GM12878 (cell line): ENCODE results near the gene ING4. TPM values are rescaled to one million over a fixed set of nuclear protein-coding genes. Genes with fewer than 3 reads are reported as not detected.

Experiments
- ATAC-seq: fragments of 200-7000 bp; cut with Tn5 transposase; 3 replicates; pipeline ENCODE4 v1.9.1; 2020; ENCODE audit warnings: mild to moderate bottlenecking, moderate library complexity
- BruUV-seq: library from RNA; stranded (reverse); fragments of 400-500 nt; replicated peaks from 2 replicates; lab custom pipeline; 2021; lab: Mats Ljungman, UMichigan
- CTCF ChIA-PET: fragments of 300-600 bp; sonication (Branson Sonifier 250); formaldehyde crosslinking; extraction: SDS; loops from one replicate; lab custom pipeline; 2021; ENCODE audit warnings: inconsistent platforms; lab: Yijun Ruan, JAX
- POLR2A ChIA-PET: fragments of 350-600 bp; formaldehyde crosslinking; extraction: SDS; loops from one replicate; lab custom pipeline; 2021; ENCODE audit warnings: inconsistent platforms; lab: Charles Lee
- RAD21 ChIA-PET: fragments of 300-600 bp; sonication (Branson Sonifier 250); formaldehyde crosslinking; loops from one replicate; lab custom pipeline; 2023; ENCODE audit warnings: antibody characterized with exemption; ENCODE audit not compliant: unreplicated experiment; lab: Charles Lee
- SMC1A ChIA-PET: fragments of 300-600 bp; sonication (Branson Sonifier 250); formaldehyde crosslinking; loops from one replicate; lab custom pipeline; 2023; ENCODE audit not compliant: unreplicated experiment, uncharacterized antibody; lab: Charles Lee
- DNase-seq: peaks from one replicate; pipeline ENCODE4 v3.0.0-alpha.2; 2011; ENCODE audit warnings: low read depth, low spot score
- FAIRE-seq: peaks from 3 replicates; lab custom pipeline; 2011; peaks lifted over from hg19 to GRCh38; lab: Jason Lieb, UNC
- H2AFZ ChIP-seq: 2 replicates; pipeline ENCODE4 v1.6.0; 2011; ENCODE audit warnings: low read depth, low read length, control low read depth; ENCODE audit not compliant: control insufficient read depth
- H3K27ac ChIP-seq: 2 replicates; pipeline ENCODE4 v1.5.1; 2011; ENCODE audit warnings: control low read depth; ENCODE audit not compliant: control insufficient read depth, insufficient read depth
- H3K27me3 ChIP-seq, 2 experiments: replicated peaks in 1 of 2; 2 replicates each; pipeline versions ENCODE4 v1.6.0 to v1.6.1; 2011; ENCODE audit warnings: low read length in 1 of 2; ENCODE audit not compliant: control insufficient read depth in 2 of 2, insufficient read depth in 2 of 2
- H3K36me3 ChIP-seq, 2 experiments: 2 replicates each; pipeline ENCODE4 v1.5.1; 2011; ENCODE audit warnings: low read length in 1 of 2; ENCODE audit not compliant: control insufficient read depth in 2 of 2, insufficient read depth in 2 of 2
- H3K4me1 ChIP-seq: 2 replicates; pipeline ENCODE4 v1.6.1; 2011; ENCODE audit warnings: mild to moderate bottlenecking, low read length, moderate library complexity, mixed read lengths; ENCODE audit not compliant: control insufficient read depth, insufficient read depth
- H3K4me2 ChIP-seq: 2 replicates; pipeline ENCODE4 v1.6.0; 2011; ENCODE audit warnings: control low read depth; ENCODE audit not compliant: control insufficient read depth, insufficient read depth
- H3K4me3 ChIP-seq: fragments of 200-600 bp; sonication (generic); 2 replicates; pipeline ENCODE4 v1.5.1; 2016
- H3K79me2 ChIP-seq: 2 replicates; pipeline ENCODE4 v1.6.0; 2011; ENCODE audit warnings: low read length; ENCODE audit not compliant: control insufficient read depth, insufficient read depth
- H3K9ac ChIP-seq: 2 replicates; pipeline ENCODE4 v1.8.0; 2011; ENCODE audit warnings: low read length, control low read depth, mixed read lengths; ENCODE audit not compliant: control insufficient read depth, insufficient read depth
- H3K9me3 ChIP-seq: replicated peaks from 3 replicates; pipeline ENCODE4 v1.5.1; 2011; ENCODE audit warnings: mild to moderate bottlenecking, low read length; ENCODE audit not compliant: control insufficient read depth, insufficient read depth
- H4K20me1 ChIP-seq: 2 replicates; pipeline ENCODE4 v1.6.0; 2011; ENCODE audit not compliant: control insufficient read depth, insufficient read depth
- CHD1 ChIP-seq: IDR thresholded peaks from 2 replicates; pipeline ENCODE4 v1.6.1; 2012; ENCODE audit warnings: low read depth, low read length, improper control_type of control experiment
- EP300 ChIP-seq, 2 experiments: fragments of 150-350 bp in 1 of 2; IDR thresholded peaks; 2 replicates each; pipeline ENCODE4 v1.6.1; 2011 to 2012; ENCODE audit warnings: low read depth in 2 of 2, low read length in 2 of 2, borderline replicate concordance in 1 of 2, improper control_type of control experiment in 1 of 2, inconsistent platforms in 1 of 2; ENCODE audit not compliant: control insufficient read depth in 1 of 2
- HDAC6 ChIP-seq: fragments of 200-600 bp; sonication (generic); IDR thresholded peaks from one replicate; pipeline ENCODE4 v1.8.0; 2017; ENCODE audit warnings: antibody characterized with exemption; ENCODE audit not compliant: unreplicated experiment
- NFYB ChIP-seq: IDR thresholded peaks from 2 replicates; pipeline ENCODE4 v1.6.1; 2011; ENCODE audit warnings: low read depth, mild to moderate bottlenecking, low read length, improper control_type of control experiment, moderate library complexity; ENCODE audit not compliant: insufficient read depth
- NRF1 ChIP-seq: conservative IDR thresholded peaks from 2 replicates; pipeline ENCODE4 v1.6.1; 2011; ENCODE audit warnings: mild to moderate bottlenecking, low read depth, low read length, improper control_type of control experiment
- RFX5 ChIP-seq: IDR thresholded peaks from 2 replicates; pipeline ENCODE4 v1.6.1; 2011; ENCODE audit warnings: low read depth, low read length, improper control_type of control experiment
- SKIL ChIP-seq: fragments of 450-650 bp; IDR thresholded peaks from 2 replicates; pipeline ENCODE4 v1.6.1; 2017; ENCODE audit warnings: mild to moderate bottlenecking, low read depth, inconsistent platforms; ENCODE audit not compliant: poor library complexity, severe bottlenecking
- SMAD5 ChIP-seq: IDR thresholded peaks from 2 replicates; pipeline ENCODE4 v1.6.1; 2016; ENCODE audit warnings: antibody characterized with exemption, low read depth
- WGBS: methylation state at CpG from one replicate; pipeline ENCODE4 v1.1.6; 2016; ENCODE audit warnings: low lambda C conversion rate; ENCODE audit not compliant: insufficient replicate concordance, insufficient coverage; ENCODE audit errors: missing lambda C conversion rate; 5-methylcytosine and 5-hydroxymethylcytosine counted together
- in situ Hi-C: fragments of 300-500 bp; cut with MboI; formaldehyde crosslinking; loops from 9 replicates; pipeline ENCODE4 v1.14.3; 2018; ENCODE audit warnings: mixed read lengths
- intact Hi-C: fragments of 100-400 bp; cut with micrococcal nuclease; formaldehyde crosslinking; loops from one replicate; pipeline ENCODE4 v1.14.2; 2022; ENCODE audit not compliant: unreplicated experiment
- polyA plus RNA-seq, 11 experiments: library from polyadenylated mRNA; depleted of rRNA in 4 of 11; unstranded in 6 of 11; stranded (reverse) in 5 of 11; fragments of >200 nt; fragmentation: Nextera tagmentation in 4 of 11; fragmentation: Illumina TruSeq in 1 of 11; extraction: Ambion mirVana in 4 of 11; extraction: Trizol in 1 of 11; gene quantifications; 1 replicate in 1 of 11; 2 replicates in 10 of 11; pipeline versions ENCODE4 v1.2.1 to v1.2.3, GENCODE V29; 2011 to 2016; ENCODE audit warnings: inconsistent platforms in 2 of 11, missing spikeins in 2 of 11, low read depth in 1 of 11
- total RNA-seq, 4 experiments: library from RNA; depleted of rRNA in 3 of 4; stranded (reverse); fragments of >200 nt in 3 of 4; fragmentation: Illumina TruSeq in 1 of 4; extraction: Trizol in 1 of 4; gene quantifications; 2 replicates each; pipeline versions ENCODE4 v1.2.1 to v1.2.3, GENCODE V29; 2013 to 2021
- TF ChIP-seq, protein P1 (sequence below): fragments of 450-650 bp; formaldehyde crosslinking; IDR thresholded peaks from 2 replicates; pipeline ENCODE4 v1.5.0; 2022; ENCODE audit warnings: mild to moderate bottlenecking, missing genetic modification characterization
- TF ChIP-seq, protein P2 (sequence below): fragments of 450-650 bp; IDR thresholded peaks from 2 replicates; pipeline ENCODE4 v1.6.1; 2017; ENCODE audit warnings: mild to moderate bottlenecking, moderate library complexity

Gene ING4
- total and polyA plus RNA-seq, 10 of the 15 experiments (the other 5 are each of a cell fraction or from before 2014, with no cell fraction given) = 7.2 to 53.9 (median 21.8) TPM

GRCh38 chr12:6685814-6686213, 22.9 kb upstream of the ING4 start:
- no peak for FAIRE-seq
- no TSS peak for BruUV-seq
- Histone ChIP-seq H3K9ac (no peak overlapping the region), H3K9me3 (no peaks in the 10 kb centered on the region), H3K4me1 (peaks cover 10% of the 10 kb centered on the region; the same call in 1 of the 2 replicates), H3K4me2 (no peak overlapping the region; the same call in 1 of the 2 replicates), H3K79me2 (peaks cover 84% of the 10 kb centered on the region), H3K27me3 (no peaks in the 10 kb centered on the region), H4K20me1 (0 out of 2 replicates have a peak, but pooled peaks cover 6% of the 10 kb centered on the region), H3K36me3 (0 out of 4 replicates have a peak, but pooled peaks cover 0 to 5% of the 10 kb centered on the region in 2 experiments), H3K4me3 (peak overlapping the region; percentile 80; the same call in 1 of the 2 replicates), H3K27ac (no peak overlapping the region), H2AFZ (no peak overlapping the region)
- ChIA-PET CTCF (interaction anchor here (0.5 to 4.3 kb wide), 10 partner anchors 9 to 365 kb away, joined by 3 to 24 read pairs (median 6); no protein-coding TSS in a partner anchor), POLR2A (no interaction called here), SMC1A (interaction anchor here (0.6 to 2.2 kb wide), 6 partner anchors 19 to 71 kb away, joined by 3 to 13 read pairs (median 3); no protein-coding TSS in a partner anchor), RAD21 (interaction anchor here (0.7 to 1.8 kb wide), 3 partner anchors 30 to 166 kb away, joined by 3 to 5 read pairs (median 3); partner anchors contain the start of genes COPS7A and USP5)
- intact Hi-C loops = loop anchor here (5.0 kb wide), 2 partner anchors 119 to 166 kb away; partner anchors contain the start of genes CDCA3, NOP2 and USP5
- no peak for DNase-seq
- no peak for ATAC-seq
- WGBS = 66% methylated on average over 3 of the region's 3 CpGs
- TF ChIP-seq RFX5 = no peak
- TF ChIP-seq, protein P1, sequence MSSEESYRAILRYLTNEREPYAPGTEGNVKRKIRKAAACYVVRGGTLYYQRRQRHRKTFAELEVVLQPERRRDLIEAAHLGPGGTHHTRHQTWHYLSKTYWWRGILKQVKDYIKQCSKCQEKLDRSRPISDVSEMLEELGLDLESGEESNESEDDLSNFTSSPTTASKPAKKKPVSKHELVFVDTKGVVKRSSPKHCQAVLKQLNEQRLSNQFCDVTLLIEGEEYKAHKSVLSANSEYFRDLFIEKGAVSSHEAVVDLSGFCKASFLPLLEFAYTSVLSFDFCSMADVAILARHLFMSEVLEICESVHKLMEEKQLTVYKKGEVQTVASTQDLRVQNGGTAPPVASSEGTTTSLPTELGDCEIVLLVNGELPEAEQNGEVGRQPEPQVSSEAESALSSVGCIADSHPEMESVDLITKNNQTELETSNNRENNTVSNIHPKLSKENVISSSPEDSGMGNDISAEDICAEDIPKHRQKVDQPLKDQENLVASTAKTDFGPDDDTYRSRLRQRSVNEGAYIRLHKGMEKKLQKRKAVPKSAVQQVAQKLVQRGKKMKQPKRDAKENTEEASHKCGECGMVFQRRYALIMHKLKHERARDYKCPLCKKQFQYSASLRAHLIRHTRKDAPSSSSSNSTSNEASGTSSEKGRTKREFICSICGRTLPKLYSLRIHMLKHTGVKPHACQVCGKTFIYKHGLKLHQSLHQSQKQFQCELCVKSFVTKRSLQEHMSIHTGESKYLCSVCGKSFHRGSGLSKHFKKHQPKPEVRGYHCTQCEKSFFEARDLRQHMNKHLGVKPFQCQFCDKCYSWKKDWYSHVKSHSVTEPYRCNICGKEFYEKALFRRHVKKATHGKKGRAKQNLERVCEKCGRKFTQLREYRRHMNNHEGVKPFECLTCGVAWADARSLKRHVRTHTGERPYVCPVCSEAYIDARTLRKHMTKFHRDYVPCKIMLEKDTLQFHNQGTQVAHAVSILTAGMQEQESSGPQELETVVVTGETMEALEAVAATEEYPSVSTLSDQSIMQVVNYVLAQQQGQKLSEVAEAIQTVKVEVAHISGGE (CRISPR knock-in tag) = no peak
- TF ChIP-seq NFYB = no peak
- TF ChIP-seq, protein P2, sequence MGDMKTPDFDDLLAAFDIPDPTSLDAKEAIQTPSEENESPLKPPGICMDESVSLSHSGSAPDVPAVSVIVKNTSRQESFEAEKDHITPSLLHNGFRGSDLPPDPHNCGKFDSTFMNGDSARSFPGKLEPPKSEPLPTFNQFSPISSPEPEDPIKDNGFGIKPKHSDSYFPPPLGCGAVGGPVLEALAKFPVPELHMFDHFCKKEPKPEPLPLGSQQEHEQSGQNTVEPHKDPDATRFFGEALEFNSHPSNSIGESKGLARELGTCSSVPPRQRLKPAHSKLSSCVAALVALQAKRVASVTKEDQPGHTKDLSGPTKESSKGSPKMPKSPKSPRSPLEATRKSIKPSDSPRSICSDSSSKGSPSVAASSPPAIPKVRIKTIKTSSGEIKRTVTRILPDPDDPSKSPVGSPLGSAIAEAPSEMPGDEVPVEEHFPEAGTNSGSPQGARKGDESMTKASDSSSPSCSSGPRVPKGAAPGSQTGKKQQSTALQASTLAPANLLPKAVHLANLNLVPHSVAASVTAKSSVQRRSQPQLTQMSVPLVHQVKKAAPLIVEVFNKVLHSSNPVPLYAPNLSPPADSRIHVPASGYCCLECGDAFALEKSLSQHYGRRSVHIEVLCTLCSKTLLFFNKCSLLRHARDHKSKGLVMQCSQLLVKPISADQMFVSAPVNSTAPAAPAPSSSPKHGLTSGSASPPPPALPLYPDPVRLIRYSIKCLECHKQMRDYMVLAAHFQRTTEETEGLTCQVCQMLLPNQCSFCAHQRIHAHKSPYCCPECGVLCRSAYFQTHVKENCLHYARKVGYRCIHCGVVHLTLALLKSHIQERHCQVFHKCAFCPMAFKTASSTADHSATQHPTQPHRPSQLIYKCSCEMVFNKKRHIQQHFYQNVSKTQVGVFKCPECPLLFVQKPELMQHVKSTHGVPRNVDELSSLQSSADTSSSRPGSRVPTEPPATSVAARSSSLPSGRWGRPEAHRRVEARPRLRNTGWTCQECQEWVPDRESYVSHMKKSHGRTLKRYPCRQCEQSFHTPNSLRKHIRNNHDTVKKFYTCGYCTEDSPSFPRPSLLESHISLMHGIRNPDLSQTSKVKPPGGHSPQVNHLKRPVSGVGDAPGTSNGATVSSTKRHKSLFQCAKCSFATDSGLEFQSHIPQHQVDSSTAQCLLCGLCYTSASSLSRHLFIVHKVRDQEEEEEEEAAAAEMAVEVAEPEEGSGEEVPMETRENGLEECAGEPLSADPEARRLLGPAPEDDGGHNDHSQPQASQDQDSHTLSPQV = no peak
- no peak for TF ChIP-seq EP300 (IDR thresholded peaks at IDR 0.05; ENCODE audit: borderline replicate concordance in 1 of 2, control insufficient read depth in 1 of 2, low read depth in 2 of 2, low read length in 2 of 2)
- no peak for TF ChIP-seq CHD1
- TF ChIP-seq HDAC6 = no peak
- no peak for TF ChIP-seq SKIL
- TF ChIP-seq SMAD5 = no peak
- TF ChIP-seq NRF1 = no peak
- in situ Hi-C loops = no loop called here
